ENCODE results near the gene TNPO2.

TNPO2 gene

GRCh38 chr19:12669270-12670158, 54.2 kb downstream of the TNPO2 start:
- no peak for TF ChIP-seq CTCF (IDR thresholded peaks at IDR 0.05; ENCODE audit: insufficient read depth, low read length, poor library complexity, severe bottlenecking)
- Histone ChIP-seq H3K27me3 (replicated peaks; ENCODE audit: control insufficient read depth, insufficient read depth, low read length) (no peaks in the 10 kb centered on the region), H3K4me3 (replicated peaks; ENCODE audit: low read depth, low read length) (peak overlapping the region; percentile 84), H3K36me3 (ENCODE audit: control insufficient read depth, insufficient read depth, low read length) (peaks cover 17% of the 10 kb centered on the region)
- peak; percentile 83 for DNase-seq (ENCODE audit: extremely low read depth, insufficient read length)

- Histone ChIP-seq H3K36me3 (ENCODE audit: control insufficient read depth, insufficient read depth, low read length) (peaks cover 18% of the 10 kb centered on the region), H3K4me3 (replicated peaks; ENCODE audit: low read depth, low read length) (peak overlapping the region; percentile 84), H3K27me3 (replicated peaks; ENCODE audit: control insufficient read depth, insufficient read depth, low read length) (no peaks in the 10 kb centered on the region)
- no peak for DNase-seq (ENCODE audit: extremely low read depth, insufficient read length)
- no peak for TF ChIP-seq CTCF (IDR thresholded peaks at IDR 0.05; ENCODE audit: insufficient read depth, low read length, poor library complexity, severe bottlenecking)
These were observed 54.8 kb downstream of the TNPO2 start for GRCh38 chr19:12668932-12669269.

GRCh38 chr19:12668346-12668745, 55.4 kb downstream of the TNPO2 start:
- no peaks in the 10 kb centered on the region for H3K27me3 ChIP-seq (replicated peaks; ENCODE audit: control insufficient read depth, insufficient read depth, low read length)
- H3K36me3 ChIP-seq (ENCODE audit: control insufficient read depth, insufficient read depth, low read length): peaks cover 23% of the 10 kb centered on the region
- DNase-seq (ENCODE audit: extremely low read depth, insufficient read length): no peak
- peak overlapping the region; percentile 84 for H3K4me3 ChIP-seq (replicated peaks; ENCODE audit: low read depth, low read length)
- no peak for TF ChIP-seq CTCF (IDR thresholded peaks at IDR 0.05; ENCODE audit: insufficient read depth, low read length, poor library complexity, severe bottlenecking)

GRCh38 chr19:12667731-12668302, 55.9 kb downstream of the TNPO2 start:
- no peak for TF ChIP-seq CTCF (IDR thresholded peaks at IDR 0.05; ENCODE audit: insufficient read depth, low read length, poor library complexity, severe bottlenecking)
- Histone ChIP-seq H3K4me3 (replicated peaks; ENCODE audit: low read depth, low read length) (no peak overlapping the region), H3K27me3 (replicated peaks; ENCODE audit: control insufficient read depth, insufficient read depth, low read length) (no peaks in the 10 kb centered on the region), H3K36me3 (ENCODE audit: control insufficient read depth, insufficient read depth, low read length) (peaks cover 23% of the 10 kb centered on the region)
- no peak for DNase-seq (ENCODE audit: extremely low read depth, insufficient read length)

GRCh38 chr19:12666265-12667048, 57.3 kb downstream of the TNPO2 start, which contains the start of the genes MAN2B1 and WDR83:
Gene MAN2B1, minus strand, starts transcription at chr19:12666742. Its CDS starts 41 bp downstream, at chr19:12666701.
Gene WDR83, plus strand, starts transcription at chr19:12666807. Its CDS starts 2,984 bp downstream, at chr19:12669791.
- no peak for TF ChIP-seq CTCF (IDR thresholded peaks at IDR 0.05; ENCODE audit: insufficient read depth, low read length, poor library complexity, severe bottlenecking)
- peak within 1 kb of the TSS; percentile 89 for H3K4me3 ChIP-seq (replicated peaks; ENCODE audit: low read depth, low read length)
- peak; percentile 89 for DNase-seq (ENCODE audit: extremely low read depth, insufficient read length)
- no peaks in the 10 kb centered on the region for H3K27me3 ChIP-seq (replicated peaks; ENCODE audit: control insufficient read depth, insufficient read depth, low read length)
- H3K36me3 ChIP-seq (ENCODE audit: control insufficient read depth, insufficient read depth, low read length): peaks cover 24% of the 10 kb centered on the region

Measured in GM06990 (cell line).